Ovary (tissue), 9 donors: ENCODE results near the gene C19orf12. TPM values are rescaled to one million over a fixed set of nuclear protein-coding genes. Genes with fewer than 3 reads are reported as not detected.
A peak's percentile ranks its signal among the peaks of the same experiment; 100 is the strongest.

ENCODE experiments used
- DNase-seq, 5 donors: peaks; one replicate each; pipeline ENCODE4 v3.0.0-alpha.2; 2019 to 2020
- H3K27ac ChIP-seq, 2 donors: fragments of 200-600 bp; one replicate each; pipeline versions ENCODE4 v1.5.1 to v1.8.0; 2019 to 2022
- H3K27me3 ChIP-seq: fragments of 200-600 bp; one replicate; pipeline ENCODE4 v1.8.0; 2022
- H3K36me3 ChIP-seq: fragments of 200-600 bp; sonication (generic); one replicate; pipeline ENCODE4 v1.5.1; 2019
- H3K4me1 ChIP-seq: one replicate; pipeline ENCODE4 v1.8.1; 2013; ENCODE audit warnings: mild to moderate bottlenecking, moderate library complexity; ENCODE audit not compliant: insufficient read depth
- H3K4me3 ChIP-seq: fragments of 200-600 bp; sonication (generic); one replicate; pipeline ENCODE4 v1.5.1; 2017
- H3K9me3 ChIP-seq, 2 donors: fragments of 200-600 bp in 1 of 2; sonication (generic) in 1 of 2; one replicate each; pipeline versions ENCODE4 v1.5.1 to v1.8.1; 2013 to 2019; ENCODE audit warnings: mild to moderate bottlenecking in 1 of 2, moderate library complexity in 1 of 2
- EP300 ChIP-seq: sonication (generic); formaldehyde crosslinking; IDR thresholded peaks from one replicate; pipeline ENCODE4 v1.6.1; 2017; ENCODE audit warnings: antibody characterized with exemption
- POLR2A ChIP-seq: fragments of 450-650 bp; IDR thresholded peaks from one replicate; pipeline ENCODE4 v1.6.1; 2017; ENCODE audit warnings: antibody characterized with exemption, mild to moderate bottlenecking, moderate library complexity
- WGBS, 3 donors: extraction: QIAGEN DNeasy Blood & Tissue Kit in 1 of 3; methylation state at CpG; one replicate each; pipeline versions ENCODE4 v1.1.5 to v1.1.7; 2013 to 2017; 5-methylcytosine and 5-hydroxymethylcytosine counted together
- intact Hi-C, 4 donors: fragments of 100-400 bp; cut with DNase I; formaldehyde crosslinking; loops; one replicate each; pipeline versions ENCODE4 v1.11.0 to v1.15.1; 2022 to 2023
- polyA plus RNA-seq, 2 donors: library from polyadenylated mRNA; stranded (reverse); fragments of 200-250 nt in 1 of 2; fragments of 350-450 nt in 1 of 2; fragmentation: Illumina TruSeq in 1 of 2; extraction: RNeasy Lipid Tissue Mini Kit (QIAGEN cat#74804) in 1 of 2; gene quantifications; one replicate each; pipeline ENCODE4 v1.2.3, GENCODE V29; 2013 to 2014
- total RNA-seq, 7 donors: library from RNA; depleted of rRNA in 2 of 7; stranded (reverse); fragments of >200 nt in 2 of 7; fragmentation: NEBNext Ultra II Directional in 3 of 7; extraction: Animal tissue kit (Norgen Biotek cat#: 25700) in 3 of 7; gene quantifications; one replicate each; pipeline versions ENCODE4 v1.1.0 to v1.2.4, GENCODE V29; 2016 to 2023
- TF ChIP-seq, protein P1 (sequence below), 3 donors: fragments of 450-650 bp in 2 of 3; fragments of 200-600 bp in 1 of 3; IDR thresholded peaks; one replicate each; pipeline versions ENCODE4 v1.5.1 to v1.8.0; 2016 to 2022; ENCODE audit warnings: antibody characterized with exemption in 3 of 3, mild to moderate bottlenecking in 1 of 3
- donor health status: DM: no; HTN: no; CAD: no; lungs with moderate emphysema.
- donor health status: DM: no; HTN: no; CAD: no.
- donor health status: Bipolar disorder and iron deficiency.
- donor health status: DM: yes; HTN: yes; CAD: no.
- donor health status: DM: no; HTN: no; CAD: no.
- donor health status: DM: yes; HTN: yes; CAD: no.

Gene C19orf12
- total and polyA plus RNA-seq, 9 donors, result 15.6 to 33.6 (median 24.1) TPM

DNA sequence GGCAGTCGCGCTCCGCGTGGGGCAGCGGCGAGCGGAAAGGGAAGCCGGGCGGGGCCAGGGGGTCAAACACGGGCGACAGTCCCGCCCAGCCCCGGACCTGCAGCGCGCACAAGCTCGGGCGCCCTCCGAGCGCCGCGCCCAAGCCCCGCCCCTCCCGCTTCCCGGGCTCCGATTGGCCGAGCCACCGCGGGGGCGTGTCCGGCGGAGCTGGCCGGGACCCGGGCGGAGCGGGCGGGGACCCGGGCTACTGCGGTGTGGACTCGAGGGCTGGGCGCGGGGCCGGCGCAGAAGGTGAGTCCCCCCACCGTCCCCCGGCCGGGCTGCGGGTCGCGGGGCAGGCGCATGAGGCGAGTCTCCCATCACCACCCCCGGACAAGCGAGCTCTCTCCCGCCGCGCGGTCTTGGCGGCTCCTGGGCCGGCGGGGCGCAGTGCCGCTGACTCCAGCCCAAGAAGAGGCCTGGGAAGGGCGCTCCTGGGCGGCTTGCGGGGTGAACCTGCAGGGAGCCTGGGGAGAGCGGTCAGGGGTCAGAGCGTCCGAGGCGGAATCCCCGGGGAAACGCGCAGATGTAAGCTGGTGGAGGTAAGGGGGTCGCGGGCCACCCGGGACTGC is 49.7 kb downstream of the C19orf12 start, which contains the start of gene PLEKHF1:
TSS of gene PLEKHF1 (plus strand) at position 247 of the 611 bp plus-strand sequence. CDS start 8,379 bp downstream, outside the sequence.
- Histone ChIP-seq H3K27me3 (no peaks in the 10 kb centered on the region), H3K27ac (peak within 1 kb of the TSS; percentile 72 to 86), H3K9me3 (no peaks in the 10 kb centered on the region), H3K4me3 (peak within 1 kb of the TSS; percentile 91), H3K36me3 (no peaks in the 10 kb centered on the region), H3K4me1 (peaks cover 14% of the 10 kb centered on the region)
- peak; percentile 63 for TF ChIP-seq POLR2A
- TF ChIP-seq, protein P1, sequence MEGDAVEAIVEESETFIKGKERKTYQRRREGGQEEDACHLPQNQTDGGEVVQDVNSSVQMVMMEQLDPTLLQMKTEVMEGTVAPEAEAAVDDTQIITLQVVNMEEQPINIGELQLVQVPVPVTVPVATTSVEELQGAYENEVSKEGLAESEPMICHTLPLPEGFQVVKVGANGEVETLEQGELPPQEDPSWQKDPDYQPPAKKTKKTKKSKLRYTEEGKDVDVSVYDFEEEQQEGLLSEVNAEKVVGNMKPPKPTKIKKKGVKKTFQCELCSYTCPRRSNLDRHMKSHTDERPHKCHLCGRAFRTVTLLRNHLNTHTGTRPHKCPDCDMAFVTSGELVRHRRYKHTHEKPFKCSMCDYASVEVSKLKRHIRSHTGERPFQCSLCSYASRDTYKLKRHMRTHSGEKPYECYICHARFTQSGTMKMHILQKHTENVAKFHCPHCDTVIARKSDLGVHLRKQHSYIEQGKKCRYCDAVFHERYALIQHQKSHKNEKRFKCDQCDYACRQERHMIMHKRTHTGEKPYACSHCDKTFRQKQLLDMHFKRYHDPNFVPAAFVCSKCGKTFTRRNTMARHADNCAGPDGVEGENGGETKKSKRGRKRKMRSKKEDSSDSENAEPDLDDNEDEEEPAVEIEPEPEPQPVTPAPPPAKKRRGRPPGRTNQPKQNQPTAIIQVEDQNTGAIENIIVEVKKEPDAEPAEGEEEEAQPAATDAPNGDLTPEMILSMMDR (IDR thresholded peaks at IDR 0.05), result no peak
- peak; percentile 85 to 92 (median 89) for DNase-seq
- 0 to 1% (median 0%) methylated on average over 38 to 75 of the region's 75 CpGs for WGBS, 3 donors
- intact Hi-C loops, result loop anchor here in 2 of 4 donors (10.0 kb wide), 2 partner anchors 51 to 61 kb away; partner anchors contain the start of gene POP4 (in 1 of the 2)

DNA sequence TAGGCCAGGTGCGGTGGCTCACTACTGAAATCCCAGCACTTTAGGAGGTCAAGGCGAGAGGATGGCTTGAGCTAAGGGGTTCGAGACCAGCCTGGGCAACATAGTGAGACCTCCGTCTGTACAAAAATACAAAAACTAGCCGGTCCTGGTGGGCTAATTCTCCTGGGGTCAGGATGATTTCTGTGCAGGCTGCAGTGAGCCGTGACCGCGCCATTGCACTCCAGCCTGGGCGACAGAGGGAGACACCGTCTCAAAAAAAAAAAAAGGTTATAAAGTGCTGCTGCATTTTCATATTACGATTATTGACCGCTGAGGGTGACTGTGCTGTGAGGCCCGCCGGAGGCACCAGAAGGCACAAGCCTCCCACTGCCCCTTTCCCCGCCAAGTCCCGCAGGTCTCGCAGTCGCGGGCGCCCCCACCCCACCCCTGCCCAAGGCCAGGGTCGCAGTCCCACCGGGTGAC is 50.3 kb downstream of the C19orf12 start:
- Histone ChIP-seq H3K4me3 (peak overlapping the region; percentile 91), H3K4me1 (peaks cover 14% of the 10 kb centered on the region), H3K9me3 (no peaks in the 10 kb centered on the region), H3K27ac (peak overlapping the region; percentile 72 to 76), H3K36me3 (no peaks in the 10 kb centered on the region), H3K27me3 (no peaks in the 10 kb centered on the region)
- WGBS, 3 donors, result 33 to 41% (median 34%) methylated on average over 20 to 22 of the region's 22 CpGs
- TF ChIP-seq, protein P1 (IDR thresholded peaks at IDR 0.05), result no peak
- no peak for TF ChIP-seq POLR2A
- no peak for TF ChIP-seq EP300
- intact Hi-C loops, result loop anchor here in 3 of 4 donors (5.0 to 10.0 kb wide), 3 partner anchors 50 to 60 kb away; partner anchors contain the start of gene POP4 (in 2 of the 3)
- DNase-seq, result no peak

DNA sequence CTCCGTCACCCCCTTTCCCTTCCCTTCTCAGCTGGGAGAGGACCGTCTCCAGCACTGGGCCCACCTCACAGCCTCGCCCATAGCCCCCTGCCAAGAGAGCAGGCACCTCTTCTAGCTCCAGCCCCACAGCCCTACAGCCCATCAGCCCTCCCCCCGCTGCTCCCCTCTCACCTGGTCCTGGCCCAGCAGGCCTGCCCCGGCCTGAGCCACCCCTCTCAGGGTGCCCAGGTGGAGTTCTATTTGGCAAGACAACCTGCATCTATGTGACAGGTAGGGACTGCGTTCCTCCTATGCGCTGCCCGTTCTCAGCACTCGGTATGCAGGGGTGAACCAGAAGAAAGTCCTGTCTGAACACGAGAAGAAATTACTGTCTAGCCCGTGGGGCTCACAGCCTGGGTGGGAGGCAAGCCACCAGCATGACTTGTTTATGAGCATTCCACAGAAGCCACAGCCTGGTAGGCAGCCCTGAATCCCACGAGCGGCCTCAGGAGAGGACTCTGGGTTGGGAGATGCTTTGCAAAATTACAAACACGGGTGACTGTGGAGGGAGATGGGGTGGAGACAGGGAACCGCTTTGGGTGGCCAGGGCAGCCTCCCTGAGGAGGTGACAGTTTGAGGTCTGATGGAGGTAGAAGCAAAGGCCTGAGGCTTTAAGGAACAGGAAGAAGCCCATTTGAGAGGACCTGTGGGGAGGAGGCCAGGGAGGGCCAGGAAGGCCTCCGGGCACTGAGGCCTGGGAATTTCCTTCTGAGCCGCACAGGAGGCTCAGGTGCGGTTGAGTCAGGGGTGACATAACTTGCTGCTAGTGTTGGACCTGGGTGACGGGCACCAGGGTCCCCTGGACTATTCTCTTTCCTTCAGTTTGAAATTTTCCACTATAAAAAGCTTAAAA is 51.0 kb downstream of the C19orf12 start:
- H3K27me3 ChIP-seq, result no peaks in the 10 kb centered on the region

More for the DNA sequence above, 51.0 kb downstream of the C19orf12 start:
- intact Hi-C loops, result loop anchor here in 3 of 4 donors (5.0 to 10.0 kb wide), 3 partner anchors 49 to 59 kb away; partner anchors contain the start of gene POP4 (in 2 of the 3)
- WGBS, 3 donors, result 82 to 86% (median 84%) methylated on average over 19 of the region's 19 CpGs
- H3K9me3 ChIP-seq, result no peaks in the 10 kb centered on the region
- TF ChIP-seq EP300, result no peak
- no peak for TF ChIP-seq POLR2A
- TF ChIP-seq, protein P1 (IDR thresholded peaks at IDR 0.05), result no peak
- no peak for DNase-seq
- peak overlapping the region; percentile 91 for H3K4me3 ChIP-seq
- H3K36me3 ChIP-seq, result no peaks in the 10 kb centered on the region
- H3K27ac ChIP-seq, result peak overlapping the region; percentile 24 to 86
- peaks cover 14% of the 10 kb centered on the region for H3K4me1 ChIP-seq
